ENCODE measurements around the gene RFX4.

The RFX4 gene

GRCh38 chr12:106767954-106768822 is 185.4 kb downstream of the RFX4 start:
- DNase-seq: no peak

GRCh38 chr12:106769078-106769477 is 186.3 kb downstream of the RFX4 start:
- DNase-seq: peak in 1 of 2 donors; percentile 12

- DNase-seq: no peak
Observed at GRCh38 chr12:106769546-106769945, 186.7 kb downstream of the RFX4 start.

GRCh38 chr12:106771425-106771824 is 188.6 kb downstream of the RFX4 start:
- DNase-seq: no peak

- DNase-seq: no peak
Observed at GRCh38 chr12:106773286-106774004, 190.6 kb downstream of the RFX4 start.

- peak; percentile 94 to 97 for DNase-seq
Observed at GRCh38 chr12:106774005-106774807, 191.4 kb downstream of the RFX4 start, which contains the start of gene RIC8B. Gene RIC8B (plus strand): TSS chr12:106774682. CDS start chr12:106774746, 64 bp downstream.

GRCh38 chr12:106774808-106775524 is 192.2 kb downstream of the RFX4 start:
- DNase-seq: no peak

GRCh38 chr12:106776897-106777296 is 194.1 kb downstream of the RFX4 start:
- DNase-seq: no peak

- no peak for DNase-seq
Observed at GRCh38 chr12:106780010-106780631, 197.3 kb downstream of the RFX4 start.

- no peak for DNase-seq
Observed at GRCh38 chr12:106782619-106783018, 199.8 kb downstream of the RFX4 start.

GRCh38 chr12:106783515-106783914 is 200.7 kb downstream of the RFX4 start:
- DNase-seq: no peak

GRCh38 chr12:106790020-106790419 is 207.2 kb downstream of the RFX4 start:
- no peak for DNase-seq

GRCh38 chr12:106791531-106791930 is 208.7 kb downstream of the RFX4 start:
- no peak for DNase-seq

- DNase-seq: no peak
Observed at GRCh38 chr12:106794369-106794768, 211.6 kb downstream of the RFX4 start.

GRCh38 chr12:106801167-106801708 is 218.4 kb downstream of the RFX4 start:
- DNase-seq: peak in 1 of 2 donors; percentile 1

GRCh38 chr12:106801830-106802533 is 219.2 kb downstream of the RFX4 start:
- DNase-seq: no peak

- no peak for DNase-seq
Observed at GRCh38 chr12:106804668-106805067, 221.9 kb downstream of the RFX4 start.

Measured in inflammatory macrophage treated with lipopolysaccharide for 1 hour (primary cell).